GM21737 (cell line): ENCODE measurements around the gene SULT1B1.
"Not testable (repeated sequence)": the region's sequence is repeated elsewhere in the genome, so short reads cannot be mapped to it uniquely, and the experiment has no call there.

Source experiments
- ATAC-seq: cut with Tn5 transposase; IDR thresholded peaks from one replicate; pipeline ENCODE4 v1.9.1; 2021; ENCODE audit warnings: mild to moderate bottlenecking, moderate library complexity; ENCODE audit not compliant: unreplicated experiment

The SULT1B1 gene

GRCh38 chr4:69760455-69760854 is at the start of gene SULT1B1:
Gene SULT1B1, minus strand, starts transcription at chr4:69760620. Its CDS starts 5,403 bp downstream, at chr4:69755217.
- no peak for ATAC-seq

GRCh38 chr4:69800599-69800998 is 40.2 kb upstream of the SULT1B1 start:
- no peak for ATAC-seq

GRCh38 chr4:69799337-69799736 is 38.9 kb upstream of the SULT1B1 start:
- ATAC-seq, result no peak

- ATAC-seq, result no peak
These were observed 33.3 kb upstream of the SULT1B1 start for GRCh38 chr4:69793732-69794131.

- ATAC-seq, result no peak
These were observed 27.5 kb upstream of the SULT1B1 start for GRCh38 chr4:69787879-69788278.

GRCh38 chr4:69786547-69786946 is 26.1 kb upstream of the SULT1B1 start:
- no peak for ATAC-seq

- ATAC-seq, result no peak
These were observed 24.9 kb upstream of the SULT1B1 start for GRCh38 chr4:69785211-69785831.

GRCh38 chr4:69782651-69783310 is 22.4 kb upstream of the SULT1B1 start:
- ATAC-seq, result no peak

GRCh38 chr4:69781458-69782418 is 21.3 kb upstream of the SULT1B1 start:
- ATAC-seq, result no peak

- ATAC-seq, result no peak
These were observed 19.7 kb upstream of the SULT1B1 start for GRCh38 chr4:69780141-69780540.

- ATAC-seq, result no peak
These were observed 16.3 kb upstream of the SULT1B1 start for GRCh38 chr4:69776696-69777095.

- ATAC-seq, result no peak
These were observed 15.0 kb upstream of the SULT1B1 start for GRCh38 chr4:69775321-69775867.

GRCh38 chr4:69773484-69773883 is 13.1 kb upstream of the SULT1B1 start:
- ATAC-seq, result no peak

GRCh38 chr4:69768554-69768953 is 8.1 kb upstream of the SULT1B1 start:
- not testable (repeated sequence) for ATAC-seq

- no peak for ATAC-seq
These were observed 5.3 kb upstream of the SULT1B1 start for GRCh38 chr4:69765751-69766150.

- no peak for ATAC-seq
These were observed 3.9 kb upstream of the SULT1B1 start for GRCh38 chr4:69764311-69764710.

- ATAC-seq, result no peak
These were observed 2.8 kb upstream of the SULT1B1 start for GRCh38 chr4:69763233-69763632.

- no peak for ATAC-seq
These were observed 1.2 kb downstream of the SULT1B1 start for GRCh38 chr4:69759189-69759604.

GRCh38 chr4:69757464-69757863 is 3.0 kb downstream of the SULT1B1 start:
- ATAC-seq, result no peak

- no peak for ATAC-seq
These were observed 5.4 kb downstream of the SULT1B1 start for GRCh38 chr4:69754926-69755580.

GRCh38 chr4:69753686-69754085 is 6.7 kb downstream of the SULT1B1 start:
- no peak for ATAC-seq
